ENCODE measurements around the gene SMTNL2.

DNA sequence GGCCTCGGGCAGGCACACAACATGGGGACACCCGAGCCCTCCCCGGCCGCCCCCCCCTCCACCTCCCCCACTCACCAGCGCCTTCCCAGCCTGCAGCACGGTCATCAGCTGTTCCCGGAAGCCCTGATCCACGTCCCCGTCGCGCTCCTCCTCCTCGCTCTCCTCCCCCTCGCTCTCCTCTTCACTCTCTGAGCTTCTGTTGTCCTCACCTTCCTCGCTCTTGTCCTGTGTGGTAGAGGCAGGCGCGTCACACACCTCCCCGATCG lies 39.4 kb upstream of the SMTNL2 start:
- TF ChIP-seq, protein P1, sequence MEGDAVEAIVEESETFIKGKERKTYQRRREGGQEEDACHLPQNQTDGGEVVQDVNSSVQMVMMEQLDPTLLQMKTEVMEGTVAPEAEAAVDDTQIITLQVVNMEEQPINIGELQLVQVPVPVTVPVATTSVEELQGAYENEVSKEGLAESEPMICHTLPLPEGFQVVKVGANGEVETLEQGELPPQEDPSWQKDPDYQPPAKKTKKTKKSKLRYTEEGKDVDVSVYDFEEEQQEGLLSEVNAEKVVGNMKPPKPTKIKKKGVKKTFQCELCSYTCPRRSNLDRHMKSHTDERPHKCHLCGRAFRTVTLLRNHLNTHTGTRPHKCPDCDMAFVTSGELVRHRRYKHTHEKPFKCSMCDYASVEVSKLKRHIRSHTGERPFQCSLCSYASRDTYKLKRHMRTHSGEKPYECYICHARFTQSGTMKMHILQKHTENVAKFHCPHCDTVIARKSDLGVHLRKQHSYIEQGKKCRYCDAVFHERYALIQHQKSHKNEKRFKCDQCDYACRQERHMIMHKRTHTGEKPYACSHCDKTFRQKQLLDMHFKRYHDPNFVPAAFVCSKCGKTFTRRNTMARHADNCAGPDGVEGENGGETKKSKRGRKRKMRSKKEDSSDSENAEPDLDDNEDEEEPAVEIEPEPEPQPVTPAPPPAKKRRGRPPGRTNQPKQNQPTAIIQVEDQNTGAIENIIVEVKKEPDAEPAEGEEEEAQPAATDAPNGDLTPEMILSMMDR (conservative IDR thresholded peaks at IDR 0.05; ENCODE audit: low read depth, low read length): no peak
- TF ChIP-seq EZH2 (IDR thresholded peaks at IDR 0.05; ENCODE audit: low read length, unreplicated experiment) (no peak), EZH2phosphoT487 (IDR thresholded peaks at IDR 0.05; ENCODE audit: borderline replicate concordance, low read length) (no peak)

Measured in PC-3 (cell line).